ENCODE measurements around the gene LRRTM4. TPM values are rescaled to one million over a fixed set of nuclear protein-coding genes. Genes with fewer than 3 reads are reported as not detected.

LRRTM4 gene
- total RNA-seq, 4 donors from 2014 or later, result not detected

DNA sequence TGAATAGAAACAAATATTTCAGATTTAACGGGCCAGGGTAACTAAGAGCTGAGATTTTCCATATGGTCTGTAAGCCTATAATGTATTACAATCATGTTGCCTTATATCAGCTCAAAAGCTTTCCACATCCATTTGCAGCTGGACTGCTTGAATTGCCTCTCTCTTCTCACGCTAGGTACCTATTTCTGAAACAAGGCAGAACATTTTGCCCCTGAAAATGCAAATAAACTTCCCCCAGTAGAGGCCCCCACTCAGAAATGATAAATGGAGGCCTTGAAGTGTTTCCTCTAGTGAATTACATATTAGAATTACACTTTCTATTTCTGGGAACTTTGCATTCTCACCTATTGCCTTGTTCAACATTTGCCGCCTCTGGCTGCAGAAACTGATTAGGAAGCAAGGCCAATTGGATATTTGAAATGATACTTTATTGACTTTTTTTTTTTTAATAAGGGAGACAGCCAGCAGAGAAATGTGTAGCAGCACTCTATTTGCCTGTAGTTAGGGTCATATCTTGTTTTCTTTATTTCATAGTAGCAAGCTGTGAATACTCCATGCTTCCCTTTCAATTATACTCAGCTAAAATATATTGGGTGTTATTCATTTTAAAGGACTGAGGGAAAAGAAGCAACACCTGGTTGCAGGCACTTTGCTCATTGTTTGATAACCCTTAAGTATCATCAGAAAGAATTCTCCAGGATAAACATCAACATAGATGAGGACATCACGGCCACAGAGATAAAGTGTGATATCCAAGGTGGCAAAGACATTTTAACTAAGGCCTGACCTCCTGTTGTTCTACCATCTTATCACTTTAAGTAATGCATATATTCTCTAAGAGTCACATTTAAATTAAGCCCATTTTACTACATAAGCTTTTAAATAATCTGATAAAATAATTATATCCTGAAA, 505.5 kb downstream of the LRRTM4 start:
- no peaks in the 10 kb centered on the region for H3K9me3 ChIP-seq
- no peaks in the 10 kb centered on the region for H3K4me1 ChIP-seq
- TF ChIP-seq POLR2A (IDR thresholded peaks at IDR 0.05), result no peak
- TF ChIP-seq, protein P1, sequence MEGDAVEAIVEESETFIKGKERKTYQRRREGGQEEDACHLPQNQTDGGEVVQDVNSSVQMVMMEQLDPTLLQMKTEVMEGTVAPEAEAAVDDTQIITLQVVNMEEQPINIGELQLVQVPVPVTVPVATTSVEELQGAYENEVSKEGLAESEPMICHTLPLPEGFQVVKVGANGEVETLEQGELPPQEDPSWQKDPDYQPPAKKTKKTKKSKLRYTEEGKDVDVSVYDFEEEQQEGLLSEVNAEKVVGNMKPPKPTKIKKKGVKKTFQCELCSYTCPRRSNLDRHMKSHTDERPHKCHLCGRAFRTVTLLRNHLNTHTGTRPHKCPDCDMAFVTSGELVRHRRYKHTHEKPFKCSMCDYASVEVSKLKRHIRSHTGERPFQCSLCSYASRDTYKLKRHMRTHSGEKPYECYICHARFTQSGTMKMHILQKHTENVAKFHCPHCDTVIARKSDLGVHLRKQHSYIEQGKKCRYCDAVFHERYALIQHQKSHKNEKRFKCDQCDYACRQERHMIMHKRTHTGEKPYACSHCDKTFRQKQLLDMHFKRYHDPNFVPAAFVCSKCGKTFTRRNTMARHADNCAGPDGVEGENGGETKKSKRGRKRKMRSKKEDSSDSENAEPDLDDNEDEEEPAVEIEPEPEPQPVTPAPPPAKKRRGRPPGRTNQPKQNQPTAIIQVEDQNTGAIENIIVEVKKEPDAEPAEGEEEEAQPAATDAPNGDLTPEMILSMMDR (IDR thresholded peaks at IDR 0.05), result no peak
- no peaks in the 10 kb centered on the region for H3K36me3 ChIP-seq
- H3K27ac ChIP-seq, result no peak overlapping the region
- DNase-seq, result no peak
- no peaks in the 10 kb centered on the region for H3K27me3 ChIP-seq
- no peak overlapping the region for H3K4me3 ChIP-seq

DNA sequence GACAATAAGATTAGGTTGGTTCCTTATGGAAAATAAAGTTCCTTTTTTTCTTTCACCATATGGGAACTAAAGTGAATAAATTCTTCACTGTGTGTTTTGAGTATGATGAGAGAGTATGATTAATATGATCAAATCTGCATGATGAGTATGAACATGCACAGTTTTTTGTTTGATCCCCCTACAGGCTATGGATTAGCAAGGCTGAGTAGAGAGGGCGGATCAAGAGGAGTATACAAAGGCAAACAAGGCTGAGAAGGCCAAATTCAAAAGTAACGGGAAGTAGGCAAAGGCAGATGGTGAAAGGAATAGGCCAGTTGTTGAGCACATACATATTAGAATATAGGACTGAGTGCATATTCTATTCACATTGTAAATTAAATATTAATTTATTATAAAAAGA, 508.2 kb downstream of the LRRTM4 start:
- no peak for DNase-seq
- no peak overlapping the region for H3K27ac ChIP-seq
- TF ChIP-seq, protein P1 (IDR thresholded peaks at IDR 0.05), result no peak
- TF ChIP-seq POLR2A (IDR thresholded peaks at IDR 0.05), result no peak

DNA sequence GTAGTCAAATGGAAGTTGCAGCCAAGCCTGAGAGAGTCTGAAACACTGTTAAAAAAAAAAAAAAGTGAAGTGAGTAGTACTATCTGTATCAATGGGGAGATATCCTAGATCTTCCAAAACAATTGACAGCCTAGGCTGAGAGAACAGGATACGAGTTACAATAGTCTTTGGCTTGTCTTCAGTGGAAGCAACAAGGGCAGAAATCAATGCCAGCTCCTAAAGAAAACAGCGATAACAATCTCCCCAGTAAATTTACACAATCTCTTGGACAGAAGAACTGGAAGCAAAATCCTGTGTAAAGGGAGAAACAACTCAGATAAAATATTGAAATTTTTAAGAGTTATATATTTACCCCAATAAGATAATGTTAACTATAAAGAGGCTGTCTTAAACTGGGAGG, 508.7 kb downstream of the LRRTM4 start:
- Histone ChIP-seq H3K4me3 (no peak overlapping the region), H3K4me1 (no peaks in the 10 kb centered on the region), H3K27ac (no peak overlapping the region), H3K36me3 (no peaks in the 10 kb centered on the region), H3K9me3 (no peaks in the 10 kb centered on the region), H3K27me3 (no peaks in the 10 kb centered on the region)
- DNase-seq, result no peak
- no peak for TF ChIP-seq POLR2A (IDR thresholded peaks at IDR 0.05)
- TF ChIP-seq, protein P1 (IDR thresholded peaks at IDR 0.05), result no peak

More for the DNA sequence above, 508.2 kb downstream of the LRRTM4 start:
- Histone ChIP-seq H3K4me1 (no peaks in the 10 kb centered on the region), H3K36me3 (no peaks in the 10 kb centered on the region), H3K9me3 (no peaks in the 10 kb centered on the region), H3K4me3 (no peak overlapping the region), H3K27me3 (no peaks in the 10 kb centered on the region)

DNA sequence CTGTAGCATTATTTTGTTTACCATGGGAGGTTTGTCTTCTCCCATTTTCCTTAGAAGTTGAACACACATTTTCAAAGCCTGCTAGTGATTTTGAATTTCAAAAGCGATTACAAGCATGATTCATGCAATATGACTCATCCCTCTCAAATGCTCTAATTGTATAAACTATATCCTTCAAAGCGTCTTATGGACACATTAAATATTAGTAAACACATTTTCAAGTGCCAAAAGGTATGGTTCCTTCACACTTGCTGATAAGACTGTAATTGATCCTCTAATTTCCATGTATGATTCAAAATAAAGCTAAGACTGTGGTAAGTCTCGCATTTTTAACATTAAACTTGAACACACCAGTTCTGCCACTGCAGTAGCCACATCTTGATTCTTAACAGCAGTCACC, 512.9 kb downstream of the LRRTM4 start:
- DNase-seq, result no peak
- Histone ChIP-seq H3K4me3 (no peak overlapping the region), H3K36me3 (no peaks in the 10 kb centered on the region), H3K27ac (no peak overlapping the region), H3K9me3 (no peaks in the 10 kb centered on the region), H3K27me3 (no peaks in the 10 kb centered on the region), H3K4me1 (no peaks in the 10 kb centered on the region)
- TF ChIP-seq POLR2A (IDR thresholded peaks at IDR 0.05), result no peak
- TF ChIP-seq, protein P1 (IDR thresholded peaks at IDR 0.05), result no peak

DNA sequence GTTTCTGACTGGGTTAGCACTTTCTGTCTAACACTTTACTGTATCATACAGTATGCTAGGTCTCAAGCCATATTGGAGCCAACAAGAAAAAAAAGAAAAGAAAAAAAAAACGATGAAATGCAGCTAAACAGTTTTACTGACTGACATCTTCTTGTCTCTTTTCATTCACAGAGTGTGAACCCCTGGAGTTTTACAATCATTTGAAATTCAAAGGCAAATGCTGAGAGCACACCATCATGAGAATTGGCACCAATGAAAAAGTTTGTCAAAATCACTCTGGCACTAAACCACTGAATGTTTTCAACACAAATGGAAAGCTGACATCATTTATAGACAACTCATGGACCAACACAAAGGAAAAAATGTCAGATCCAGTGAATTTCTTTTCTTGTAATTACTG, 513.3 kb downstream of the LRRTM4 start:
- no peak overlapping the region for H3K27ac ChIP-seq
- H3K4me3 ChIP-seq, result no peak overlapping the region
- no peak for DNase-seq
- no peak for TF ChIP-seq POLR2A (IDR thresholded peaks at IDR 0.05)
- TF ChIP-seq, protein P1 (IDR thresholded peaks at IDR 0.05), result no peak
- H3K36me3 ChIP-seq, result no peaks in the 10 kb centered on the region
- no peaks in the 10 kb centered on the region for H3K4me1 ChIP-seq
- H3K27me3 ChIP-seq, result no peaks in the 10 kb centered on the region
- no peaks in the 10 kb centered on the region for H3K9me3 ChIP-seq
